Measurements from ENCODE around the gene SH2D7.

DNA sequence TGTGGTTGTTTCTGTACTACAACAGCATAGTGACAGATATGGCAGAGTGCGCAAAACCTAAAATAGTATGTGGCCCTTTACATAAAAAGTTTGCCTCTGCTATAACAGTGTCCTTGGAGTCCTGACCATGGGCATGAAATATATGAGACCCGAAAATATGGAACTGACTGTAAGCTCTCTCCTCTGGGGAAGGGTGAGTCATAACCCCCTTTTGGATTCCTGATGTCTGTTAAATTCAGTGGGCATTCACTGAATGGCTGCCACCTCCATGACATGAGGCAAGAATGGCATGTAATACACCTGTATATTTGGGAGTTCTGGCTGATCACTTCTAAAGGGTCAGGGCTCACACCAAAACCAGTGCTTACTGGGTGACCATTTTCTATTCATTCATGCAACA, 21.0 kb upstream of the SH2D7 start:
- TF ChIP-seq, protein P1, sequence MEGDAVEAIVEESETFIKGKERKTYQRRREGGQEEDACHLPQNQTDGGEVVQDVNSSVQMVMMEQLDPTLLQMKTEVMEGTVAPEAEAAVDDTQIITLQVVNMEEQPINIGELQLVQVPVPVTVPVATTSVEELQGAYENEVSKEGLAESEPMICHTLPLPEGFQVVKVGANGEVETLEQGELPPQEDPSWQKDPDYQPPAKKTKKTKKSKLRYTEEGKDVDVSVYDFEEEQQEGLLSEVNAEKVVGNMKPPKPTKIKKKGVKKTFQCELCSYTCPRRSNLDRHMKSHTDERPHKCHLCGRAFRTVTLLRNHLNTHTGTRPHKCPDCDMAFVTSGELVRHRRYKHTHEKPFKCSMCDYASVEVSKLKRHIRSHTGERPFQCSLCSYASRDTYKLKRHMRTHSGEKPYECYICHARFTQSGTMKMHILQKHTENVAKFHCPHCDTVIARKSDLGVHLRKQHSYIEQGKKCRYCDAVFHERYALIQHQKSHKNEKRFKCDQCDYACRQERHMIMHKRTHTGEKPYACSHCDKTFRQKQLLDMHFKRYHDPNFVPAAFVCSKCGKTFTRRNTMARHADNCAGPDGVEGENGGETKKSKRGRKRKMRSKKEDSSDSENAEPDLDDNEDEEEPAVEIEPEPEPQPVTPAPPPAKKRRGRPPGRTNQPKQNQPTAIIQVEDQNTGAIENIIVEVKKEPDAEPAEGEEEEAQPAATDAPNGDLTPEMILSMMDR (IDR thresholded peaks at IDR 0.05), result no peak
- TF ChIP-seq EZH2 (IDR thresholded peaks at IDR 0.05), result no peak

All from neural progenitor cell (in vitro differentiated cells).